HuH-7 (cell line): ENCODE data around the gene PDE6A.

Source experiments
- DNase-seq: peaks from one replicate; pipeline ENCODE4 v3.0.0; 2011; ENCODE audit warnings: low spot score

Gene PDE6A

DNA sequence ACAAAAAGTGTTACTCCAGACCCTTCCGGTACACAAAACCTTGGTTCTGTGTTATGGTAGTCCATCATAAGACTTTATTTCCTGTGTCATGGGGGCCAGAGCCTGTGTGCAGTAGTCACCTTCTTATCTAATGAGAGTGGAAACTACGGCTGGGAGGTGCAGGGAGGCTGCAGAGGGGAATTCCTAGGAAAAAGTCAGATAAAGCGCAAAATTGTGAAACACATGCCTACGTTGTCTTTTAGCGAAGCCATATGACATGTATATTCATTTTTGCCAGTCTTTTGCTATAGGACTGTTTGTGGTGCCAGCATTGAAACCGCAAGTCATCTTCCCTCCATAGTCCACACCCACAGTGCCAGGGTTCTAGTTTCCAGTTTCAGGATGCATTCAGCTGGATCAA lies 133.7 kb downstream of the PDE6A start:
- DNase-seq = no peak

DNA sequence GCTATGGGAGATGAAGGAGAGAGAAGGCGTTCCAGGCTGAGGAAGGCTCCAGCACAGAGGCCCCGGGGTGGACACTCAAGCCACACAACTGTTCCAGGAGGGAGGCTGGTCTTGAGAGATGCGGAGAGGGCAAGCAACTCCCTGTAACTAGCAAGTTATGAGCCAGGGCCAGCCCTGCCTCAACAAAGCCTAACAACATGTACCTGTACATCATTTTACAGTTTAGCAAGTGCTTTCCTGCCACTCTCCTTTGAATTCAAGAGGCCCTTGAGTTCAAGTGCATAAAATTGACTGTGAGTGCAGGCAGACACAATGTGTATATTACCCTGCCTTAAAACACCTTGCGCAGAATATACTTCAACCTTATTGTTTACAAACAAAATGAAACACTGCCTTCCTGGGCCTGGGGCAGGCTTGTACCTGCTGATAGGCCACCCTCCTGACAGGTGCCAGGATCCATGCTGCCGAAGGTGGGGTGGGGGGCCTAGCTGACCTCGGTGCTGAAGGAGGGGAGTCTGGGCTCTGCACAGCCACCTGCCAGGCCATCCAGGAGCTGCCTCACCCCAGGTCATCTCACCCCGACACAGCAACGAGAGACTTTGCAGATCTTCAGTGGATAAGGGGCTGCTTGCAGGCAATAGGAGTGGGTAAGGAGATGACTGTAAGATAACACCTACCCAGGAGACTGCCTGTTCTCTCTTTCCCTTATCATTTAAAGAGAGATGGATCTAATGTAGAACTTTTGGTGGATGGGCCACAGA lies 134.5 kb downstream of the PDE6A start:
- DNase-seq = no peak

GRCh38 chr5:149808264-149808982 lies 136.2 kb downstream of the PDE6A start:
- DNase-seq = no peak
